Measurements from ENCODE around the gene PSME1. TPM values are rescaled to one million over a fixed set of nuclear protein-coding genes. Genes with fewer than 3 reads are reported as not detected.

The PSME1 gene
- total RNA-seq, result 123 and 136 TPM in 2 replicates

DNA sequence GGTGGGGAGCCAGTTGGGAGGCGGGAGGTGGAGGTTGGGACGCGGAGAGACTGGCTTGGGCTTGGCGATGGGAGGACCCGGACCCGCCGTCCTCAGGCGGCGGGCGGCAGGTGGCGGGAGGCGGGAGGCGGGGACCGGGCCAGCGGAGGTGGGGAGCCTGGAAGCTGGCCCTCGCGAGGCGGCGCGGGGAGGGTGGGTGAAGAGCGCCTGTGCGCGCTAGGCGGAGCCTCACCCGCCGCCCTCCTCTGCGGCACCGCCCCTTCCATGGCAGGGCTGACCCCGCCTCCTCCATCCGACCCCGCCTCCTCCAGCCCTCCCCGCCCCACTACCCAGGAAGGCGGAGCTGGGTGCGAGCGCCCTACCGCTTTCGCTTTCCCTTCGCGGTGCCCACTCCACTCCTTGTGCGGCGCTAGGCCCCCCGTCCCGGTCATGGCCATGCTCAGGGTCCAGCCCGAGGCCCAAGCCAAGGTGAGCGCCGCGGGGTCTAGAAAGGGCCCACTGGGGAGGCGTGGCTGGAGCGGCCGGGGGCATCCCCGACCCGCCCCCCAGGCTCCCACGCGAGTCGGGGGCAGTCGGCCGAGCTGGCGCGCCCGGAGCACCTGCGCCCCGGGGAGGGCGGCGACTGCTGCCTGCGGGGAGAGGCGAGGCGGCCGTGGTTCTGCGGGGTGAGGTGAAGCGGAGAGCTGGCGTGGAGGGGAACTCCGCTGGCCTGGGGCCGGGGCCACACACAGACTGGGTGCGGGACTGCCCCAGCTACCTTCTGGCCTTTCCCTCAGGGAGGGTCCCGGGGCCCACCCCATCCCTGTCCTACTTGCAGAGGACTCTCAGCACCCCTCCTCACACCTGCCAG lies at the start of gene PSME1:
PSME1 (plus strand) TSS at position 361 of the 850 bp plus-strand sequence; CDS start at position 430, 69 bp downstream.

DNA sequence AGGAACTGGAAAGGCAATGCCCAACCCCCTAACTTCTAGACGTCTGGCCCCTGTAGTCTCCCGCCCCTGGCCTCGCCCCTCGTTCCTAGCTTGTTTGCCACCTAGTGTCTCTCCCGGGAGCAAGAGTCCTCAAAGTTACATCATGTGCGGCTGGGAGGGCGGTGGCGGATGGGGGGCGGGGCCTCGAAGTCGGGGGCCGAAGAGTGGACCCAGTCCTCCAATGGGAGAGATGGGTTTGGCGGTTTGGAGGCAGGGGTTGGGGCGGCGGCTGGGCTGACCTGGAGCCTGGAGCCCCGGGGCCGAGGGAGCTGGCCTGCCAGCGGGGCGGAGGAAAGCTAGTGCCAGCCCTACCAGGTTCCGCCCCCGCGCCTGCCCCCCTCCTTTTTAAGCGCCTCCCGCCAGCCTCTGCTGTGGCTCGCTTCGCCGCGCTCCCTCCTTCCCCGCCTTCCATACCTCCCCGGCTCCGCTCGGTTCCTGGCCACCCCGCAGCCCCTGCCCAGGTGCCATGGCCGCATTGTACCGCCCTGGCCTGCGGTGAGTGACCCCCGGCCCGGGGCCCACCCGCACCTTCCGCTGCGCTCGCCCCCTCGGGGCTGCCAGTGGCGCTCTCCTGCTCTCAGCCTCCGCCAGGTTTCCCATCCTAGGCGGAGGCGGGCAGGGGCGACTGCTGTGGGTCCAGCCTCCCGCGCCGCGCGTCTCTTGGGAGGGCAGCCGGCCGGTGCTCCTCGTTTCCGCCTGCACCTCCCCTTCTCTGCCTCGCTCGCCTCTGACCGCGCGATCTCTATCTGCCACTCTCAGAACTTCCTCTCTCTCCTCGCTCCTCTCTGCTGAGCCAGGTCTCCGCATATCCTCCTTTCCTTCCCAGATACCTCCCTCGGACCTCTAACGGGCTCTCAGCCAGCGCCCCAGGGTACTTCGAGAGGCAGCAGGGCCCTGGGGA lies 41.8 kb upstream of the PSME1 start, which contains the start of gene PCK2:
PCK2 (plus strand) TSS at position 411 of the 940 bp plus-strand sequence; CDS start at position 506, 95 bp downstream.

DNA sequence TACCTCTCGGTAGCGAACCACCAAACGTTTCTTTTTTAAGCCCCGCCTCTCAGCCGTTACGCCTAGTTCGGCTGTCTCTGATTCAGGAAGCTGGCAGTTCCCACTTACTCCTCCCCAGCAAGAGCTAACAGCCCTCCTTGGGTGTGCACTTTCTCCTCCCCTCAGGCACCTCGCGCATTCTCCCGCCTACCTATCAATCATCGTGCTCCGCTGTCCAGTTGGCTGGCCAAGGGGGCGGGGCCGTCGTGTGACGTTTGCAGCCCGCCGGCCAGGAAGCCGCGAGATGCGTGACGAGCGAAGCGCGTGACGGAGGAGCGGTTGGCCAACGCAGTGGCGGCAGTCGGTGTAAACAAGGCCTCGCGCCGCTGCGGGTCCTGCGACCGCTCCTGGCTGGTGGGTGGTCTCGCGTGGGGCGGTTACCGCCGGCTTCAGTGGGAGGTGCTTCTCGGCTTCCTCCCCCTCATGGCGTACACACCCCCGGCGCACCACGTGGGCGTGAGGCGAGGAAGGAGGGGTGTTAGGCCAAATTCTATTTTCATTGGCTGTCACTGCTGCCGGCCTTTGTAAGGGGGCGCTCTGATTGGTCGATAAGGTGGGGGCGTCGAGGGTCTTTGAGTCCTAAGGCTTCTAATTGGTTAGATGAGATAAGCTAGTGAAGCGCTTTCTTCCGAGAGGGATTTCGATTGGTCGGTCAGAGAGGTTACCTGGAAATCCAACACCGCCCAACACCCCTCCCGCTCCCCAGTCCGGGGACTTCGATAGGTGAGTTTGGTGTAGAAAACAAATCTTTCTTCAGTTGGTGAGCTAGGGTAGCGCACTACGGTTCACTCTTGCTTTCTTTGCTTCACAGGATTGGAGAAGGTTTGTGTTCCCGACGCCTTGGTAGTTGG lies 21.2 kb upstream of the PSME1 start, which contains the start of the genes DCAF11 and NRL:
DCAF11 (plus strand) TSS at position 246 of the 890 bp plus-strand sequence. CDS start 818 bp downstream, outside the sequence.
NRL (minus strand) TSS at position 418 of the 890 bp plus-strand sequence. CDS start 32,101 bp downstream, outside the sequence.

DNA sequence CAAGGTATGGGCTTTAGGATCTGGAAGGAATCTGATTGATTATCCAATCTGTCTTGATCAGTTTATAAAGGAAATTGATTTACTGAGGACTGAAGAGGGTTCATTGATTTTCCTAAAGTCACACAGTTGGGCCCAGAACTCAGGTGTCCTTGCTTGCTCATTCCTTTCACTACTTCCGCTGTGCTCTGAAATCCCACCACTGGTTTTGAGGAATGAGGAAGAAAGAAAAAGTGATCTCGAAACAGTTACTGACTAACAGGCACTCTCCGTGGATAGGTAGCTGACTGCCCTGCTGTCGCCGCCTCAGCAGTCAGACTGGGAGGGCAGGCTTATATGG lies 5.6 kb upstream of the PSME1 start, which contains the start of gene FITM1:
FITM1 (plus strand) TSS at position 280 of the 337 bp plus-strand sequence. CDS start 905 bp downstream, outside the sequence.

DNA sequence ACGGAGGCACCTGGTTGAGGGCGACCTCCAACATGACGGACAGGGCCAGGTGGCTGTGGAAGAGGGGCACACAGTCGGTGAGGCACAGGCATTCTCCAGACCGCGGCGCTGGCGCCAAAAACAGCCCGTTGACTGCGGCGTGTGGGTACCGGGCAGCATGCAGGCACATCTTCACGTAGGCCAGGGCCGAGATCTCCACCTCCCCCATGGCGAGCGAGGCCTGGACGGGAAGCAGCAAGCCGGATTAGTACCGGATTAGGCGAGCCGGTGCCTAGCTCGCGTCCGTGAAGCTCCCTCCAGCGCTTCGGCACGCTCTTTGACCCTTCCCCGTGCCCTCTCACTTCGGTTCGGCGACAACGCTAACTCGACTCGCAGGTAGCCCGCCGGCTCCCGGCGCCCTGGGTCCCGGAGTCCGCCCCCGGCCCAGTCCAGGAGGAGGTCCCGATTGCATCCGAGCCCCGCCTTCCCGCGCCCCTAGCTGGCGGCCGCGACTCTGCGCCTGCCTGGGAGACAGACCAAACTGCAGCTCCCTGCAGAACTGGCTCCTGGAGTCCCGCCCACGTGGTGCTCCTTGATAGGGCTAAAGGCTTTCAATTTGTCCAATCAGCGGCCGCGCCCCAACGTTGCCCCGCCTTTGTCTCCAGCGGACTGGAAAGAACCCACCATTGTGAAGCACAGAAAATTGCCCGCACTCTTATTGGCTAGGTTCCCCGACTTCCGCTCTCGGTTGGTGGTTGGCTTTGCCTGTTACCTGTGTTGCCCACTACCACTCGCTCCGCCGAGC lies 5.3 kb downstream of the PSME1 start, which contains the start of gene EMC9:
EMC9 (minus strand) TSS at position 495 of the 784 bp plus-strand sequence; CDS start at position 208, 287 bp downstream.

DNA sequence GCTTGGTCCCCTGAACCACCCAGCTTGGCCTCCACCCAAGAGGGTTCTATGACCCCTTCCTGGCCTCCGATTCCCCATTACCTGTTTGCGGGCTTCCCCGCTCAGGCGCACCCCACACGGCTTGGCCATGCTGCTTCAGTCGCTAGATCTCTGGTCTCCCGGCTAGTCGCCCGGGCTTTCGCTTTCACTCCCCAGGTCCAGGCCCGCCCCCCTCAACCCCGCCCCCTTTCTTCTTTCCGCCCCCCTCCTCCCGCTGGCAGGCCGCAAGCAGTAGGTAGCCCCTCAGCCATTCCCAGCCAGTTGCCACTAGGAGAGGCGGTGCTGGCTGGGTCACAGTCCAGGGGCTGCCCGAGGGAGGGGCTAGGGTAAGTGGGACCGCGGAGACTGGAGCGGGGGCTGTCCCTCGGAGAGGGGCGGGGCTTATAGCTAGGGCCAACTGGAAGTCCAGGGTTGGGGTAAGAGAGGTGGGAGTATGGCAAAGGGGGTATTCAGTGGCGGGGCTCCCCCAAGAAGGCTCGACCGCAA lies 10.5 kb downstream of the PSME1 start, which contains the start of gene PSME2:
PSME2 (minus strand) TSS at position 158 of the 525 bp plus-strand sequence; CDS start at position 129, 29 bp downstream.

DNA sequence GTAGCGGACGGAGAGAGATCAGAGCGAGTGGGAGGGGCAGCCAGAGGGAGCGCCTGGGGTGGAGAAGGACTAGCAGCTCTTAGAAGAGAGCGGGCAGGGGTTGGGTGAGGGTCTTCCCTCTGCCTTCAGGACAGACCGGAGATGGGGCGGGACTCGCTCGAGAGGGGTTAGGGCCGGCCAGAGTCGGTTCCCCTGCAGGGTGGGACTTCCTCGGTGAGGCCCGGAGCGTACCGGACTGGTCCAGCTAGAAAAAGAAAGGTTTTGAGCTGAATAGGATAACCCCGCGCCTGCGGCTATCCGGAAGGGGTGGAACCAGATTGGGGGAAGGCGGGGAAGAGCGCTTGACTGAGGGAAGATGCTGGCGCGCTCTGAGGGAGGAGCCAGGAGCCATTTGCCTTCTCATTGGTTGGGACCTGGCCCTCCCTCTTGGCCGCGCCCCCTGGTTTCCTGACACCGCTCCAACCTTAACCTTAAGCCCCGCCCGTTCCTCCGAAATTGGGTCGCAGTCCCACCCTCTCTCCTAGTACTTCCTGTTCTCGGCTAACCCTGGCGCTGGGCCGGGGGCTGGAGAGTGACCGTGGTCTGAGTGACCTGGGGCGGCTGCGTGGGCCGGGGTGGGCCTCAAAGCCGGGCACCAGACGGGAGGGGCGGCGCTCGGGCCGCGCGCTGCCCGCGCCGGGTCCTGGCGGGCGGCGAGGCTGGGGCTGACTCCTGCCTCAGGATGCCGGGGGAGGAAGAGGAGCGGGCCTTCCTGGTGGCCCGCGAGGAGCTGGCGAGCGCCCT lies 11.2 kb downstream of the PSME1 start, which contains the start of gene RNF31:
RNF31 (plus strand) TSS at position 521 of the 783 bp plus-strand sequence; CDS start at position 722, 201 bp downstream.

DNA sequence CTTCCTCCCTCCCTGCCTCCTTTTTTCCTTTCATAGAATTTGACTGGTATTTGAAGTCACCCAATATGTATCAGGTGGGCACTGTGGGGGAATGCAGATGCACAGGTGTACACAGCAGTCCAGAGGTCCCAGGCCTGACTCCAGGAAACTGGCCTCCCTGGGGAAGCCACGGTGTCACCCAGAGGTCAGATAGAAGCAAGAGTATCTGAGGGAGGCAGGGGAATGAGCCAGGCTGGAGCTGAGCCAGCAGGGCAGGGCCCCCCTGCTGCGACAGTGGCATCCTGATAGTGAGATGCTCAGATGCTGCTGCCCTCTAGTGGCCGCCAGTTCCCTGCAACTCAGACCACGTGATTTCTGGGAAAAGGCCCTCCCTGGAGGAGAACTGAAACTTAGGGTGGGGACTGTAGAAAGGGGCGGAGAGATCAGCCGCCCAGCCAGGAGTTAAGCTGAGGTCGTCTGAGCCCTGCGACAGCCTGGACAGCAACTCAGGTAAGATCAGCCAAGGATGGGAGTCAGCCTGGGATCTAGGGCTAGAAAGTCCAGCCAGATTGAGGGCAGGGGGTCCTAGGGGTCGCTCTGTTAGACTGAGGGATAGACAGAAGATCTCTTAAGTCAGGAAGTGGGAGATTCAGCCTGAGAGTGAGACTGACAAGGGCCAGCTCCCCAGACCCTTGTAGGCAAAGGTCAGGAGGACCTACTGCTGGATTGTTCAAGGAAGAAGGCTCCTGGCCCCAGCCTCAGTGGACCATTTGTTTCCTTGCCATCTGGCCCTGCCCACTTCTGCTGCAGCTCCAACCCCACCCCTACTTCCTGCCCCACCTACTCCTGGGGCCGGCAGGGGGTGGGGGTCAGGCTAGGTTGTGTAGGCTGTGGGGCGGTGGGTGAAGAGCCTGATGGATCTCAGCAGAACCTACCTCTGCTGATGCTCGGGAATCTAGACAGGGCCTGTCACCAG lies 25.1 kb downstream of the PSME1 start, which contains the start of gene IRF9:
IRF9 (plus strand) TSS at position 416 of the 955 bp plus-strand sequence. CDS start 880 bp downstream, outside the sequence.

DNA sequence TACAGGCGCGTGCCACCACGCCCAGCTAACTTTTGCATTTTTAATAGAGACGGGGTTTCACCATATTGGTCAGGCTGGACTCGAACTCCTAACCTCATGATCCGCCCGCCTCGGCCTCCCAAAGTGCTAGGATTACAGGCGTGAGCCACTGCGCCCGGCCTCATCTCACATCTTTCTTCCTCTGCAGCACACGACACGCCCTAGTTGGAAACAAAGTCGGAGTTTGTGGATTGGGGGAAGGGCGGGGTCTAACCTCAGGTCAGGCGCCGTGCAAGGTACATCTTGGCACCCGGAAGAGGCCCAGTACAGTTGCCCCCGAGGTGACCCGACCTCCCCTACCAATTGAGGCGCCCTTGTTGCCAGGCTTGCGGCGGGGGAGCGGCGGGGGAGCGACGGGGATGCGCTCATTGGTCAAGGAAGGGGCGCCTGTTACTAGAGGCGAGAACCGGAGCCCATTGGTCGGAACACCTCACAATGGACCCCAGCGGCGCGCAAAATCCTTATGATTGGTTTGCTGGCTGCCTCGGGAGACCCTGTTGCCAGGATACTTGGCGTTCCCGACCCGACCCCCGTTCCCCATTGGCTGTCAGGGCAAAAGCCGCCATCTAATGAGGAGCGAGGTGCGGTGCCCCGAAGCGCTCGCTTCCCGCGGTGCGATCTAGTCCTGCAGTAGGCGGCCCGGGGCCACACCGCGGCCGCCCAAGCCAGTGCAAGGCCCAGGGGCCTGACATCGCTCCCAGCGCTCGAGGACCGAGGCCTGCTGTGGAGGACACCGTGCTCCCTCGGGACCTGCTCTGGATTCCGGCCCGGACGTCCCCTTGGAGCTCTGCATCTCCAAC lies 35.6 kb downstream of the PSME1 start, which contains the start of gene REC8:
REC8 (plus strand) TSS at position 659 of the 839 bp plus-strand sequence. CDS start 473 bp downstream, outside the sequence.

Other genes with a start within 250 kb of the PSME1 start
- 46.2 and 53.2 TPM in 2 replicates for gene DHRS4, start 182.4 kb upstream of the PSME1 start, total RNA-seq
- 8.2 and 13.2 TPM in 2 replicates for gene DHRS4L2, start 147.3 kb upstream of the PSME1 start, total RNA-seq
- not detected in 2 replicates for gene CARMIL3, start 84.2 kb upstream of the PSME1 start, total RNA-seq
- not detected in 2 replicates for gene CPNE6, start 64.6 kb upstream of the PSME1 start, total RNA-seq
- gene PCK2, start 41.9 kb upstream of the PSME1 start, total RNA-seq, result 8.2 and 11.6 TPM in 2 replicates
- gene DCAF11, start 21.4 kb upstream of the PSME1 start, total RNA-seq, result 41.8 and 49.5 TPM in 2 replicates
- 0.73 and 0.75 TPM in 2 replicates for gene NRL, start 21.2 kb upstream of the PSME1 start, total RNA-seq
- 0.20 TPM in 1 of 2 replicates, not detected in the other for gene FITM1, start 5.5 kb upstream of the PSME1 start, total RNA-seq
- 8.3 and 10.2 TPM in 2 replicates for gene EMC9, start 5.4 kb downstream of the PSME1 start, total RNA-seq
- gene PSME2, start 10.4 kb downstream of the PSME1 start, total RNA-seq, result 52.9 and 82.8 TPM in 2 replicates
- gene RNF31, start 11.3 kb downstream of the PSME1 start, total RNA-seq, result 50.1 and 66.3 TPM in 2 replicates
- gene IRF9, start 25.1 kb downstream of the PSME1 start, total RNA-seq, result 30.3 and 35.5 TPM in 2 replicates
- 0.25 and 1.1 TPM in 2 replicates for gene REC8, start 35.9 kb downstream of the PSME1 start, total RNA-seq
- 33.4 and 39.3 TPM in 2 replicates for gene IPO4, start 52.6 kb downstream of the PSME1 start, total RNA-seq
- gene TM9SF1, start 59.2 kb downstream of the PSME1 start, total RNA-seq, result 73.6 and 75.1 TPM in 2 replicates
- gene TSSK4, start 69.5 kb downstream of the PSME1 start, total RNA-seq, result not detected in 2 replicates
- gene CHMP4A, start 77.3 kb downstream of the PSME1 start, total RNA-seq, result 31.4 and 43.9 TPM in 2 replicates
- gene MDP1, start 79.9 kb downstream of the PSME1 start, total RNA-seq, result 10.2 and 11.2 TPM in 2 replicates
- gene NEDD8, start 96.2 kb downstream of the PSME1 start, total RNA-seq, result 96.5 and 125 TPM in 2 replicates
- 49.8 and 65.4 TPM in 2 replicates for gene GMPR2, start 96.7 kb downstream of the PSME1 start, total RNA-seq
- 22.0 and 32.4 TPM in 2 replicates for gene TINF2, start 106.4 kb downstream of the PSME1 start, total RNA-seq
- 0.06 and 0.73 TPM in 2 replicates for gene TGM1, start 127.0 kb downstream of the PSME1 start, total RNA-seq
- gene RABGGTA, start 135.4 kb downstream of the PSME1 start, total RNA-seq, result 13.7 and 17.5 TPM in 2 replicates
- 10.7 and 26.9 TPM in 2 replicates for gene DHRS1, start 163.6 kb downstream of the PSME1 start, total RNA-seq
- gene NOP9, start 163.7 kb downstream of the PSME1 start, total RNA-seq, result 9.2 and 9.9 TPM in 2 replicates
- 1.7 and 1.8 TPM in 2 replicates for gene CIDEB, start 171.8 kb downstream of the PSME1 start, total RNA-seq
- 1.9 and 2.6 TPM in 2 replicates for gene LTB4R2, start 173.9 kb downstream of the PSME1 start, total RNA-seq
- gene LTB4R, start 175.3 kb downstream of the PSME1 start, total RNA-seq, result 0.59 and 1.1 TPM in 2 replicates
- 0.94 and 2.1 TPM in 2 replicates for gene ADCY4, start 198.9 kb downstream of the PSME1 start, total RNA-seq
- 1.1 and 2.2 TPM in 2 replicates for gene RIPK3, start 203.8 kb downstream of the PSME1 start, total RNA-seq
- gene NFATC4, start 232.0 kb downstream of the PSME1 start, total RNA-seq, result 51.0 and 54.5 TPM in 2 replicates

Data from cardiac ventricle fibroblast (primary cell).